ENCODE measurements around the gene CIDEB.

The CIDEB gene

DNA sequence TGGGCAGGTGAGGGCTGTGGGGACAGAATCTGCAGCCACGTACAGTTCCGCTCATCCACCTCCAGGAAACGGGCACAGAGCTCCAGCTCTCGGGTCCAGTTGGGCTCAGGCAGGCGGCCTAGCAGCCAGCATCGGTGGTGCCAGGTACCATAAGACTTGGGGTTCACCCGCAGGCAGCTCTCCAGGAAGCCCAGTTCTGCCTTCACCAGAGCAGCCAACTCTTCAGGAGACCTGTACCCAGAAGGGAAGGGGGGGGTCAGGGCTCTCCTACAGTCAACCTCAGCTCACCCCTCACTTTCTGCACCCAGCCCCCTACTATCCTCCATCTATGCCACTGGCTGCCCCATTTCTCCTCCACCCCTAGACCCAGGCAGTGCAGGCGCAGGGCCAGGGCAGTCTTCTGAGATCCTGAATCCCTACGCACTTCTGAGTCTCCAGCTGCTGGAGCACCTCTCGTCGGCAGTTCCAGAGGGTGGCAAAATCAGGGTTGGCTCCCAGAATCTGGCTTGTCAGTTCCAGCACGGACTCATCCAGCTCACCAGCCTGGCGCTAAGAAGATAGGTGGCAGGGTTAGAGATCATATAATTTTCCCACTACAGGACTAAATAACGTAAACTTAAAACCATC, 37.8 kb downstream of the CIDEB start:
- Histone ChIP-seq H2AFZ (ENCODE audit: low read depth, low read length, severe bottlenecking) (no peak overlapping the region), H4K20me1 (ENCODE audit: low read depth, low read length) (no peaks in the 10 kb centered on the region), H3K9me2 (replicated peaks; ENCODE audit: insufficient read depth, low read length) (no peaks in the 10 kb centered on the region), H3K4me2 (ENCODE audit: low read depth, low read length, poor library complexity, severe bottlenecking) (peak overlapping the region; percentile 66), H3F3A (ENCODE audit: insufficient read depth) (peaks cover 11% of the 10 kb centered on the region), H3K79me2 (ENCODE audit: insufficient read depth, low read length) (0 out of 2 replicates have a peak, but pooled peaks cover 2% of the 10 kb centered on the region), H3K36me3 (ENCODE audit: low read length) (no peaks in the 10 kb centered on the region), H3K9me3 (ENCODE audit: insufficient read depth, low read length) (no peaks in the 10 kb centered on the region), H3K4me3 (ENCODE audit: insufficient read depth, low read length, poor library complexity, severe bottlenecking) (no peak overlapping the region), H3K27ac (ENCODE audit: low read depth, low read length) (no peak overlapping the region), H3K27me3 (ENCODE audit: low read length) (no peaks in the 10 kb centered on the region), H3K9ac (ENCODE audit: low read length) (peak overlapping the region; percentile 77)
- TF ChIP-seq, protein P1, sequence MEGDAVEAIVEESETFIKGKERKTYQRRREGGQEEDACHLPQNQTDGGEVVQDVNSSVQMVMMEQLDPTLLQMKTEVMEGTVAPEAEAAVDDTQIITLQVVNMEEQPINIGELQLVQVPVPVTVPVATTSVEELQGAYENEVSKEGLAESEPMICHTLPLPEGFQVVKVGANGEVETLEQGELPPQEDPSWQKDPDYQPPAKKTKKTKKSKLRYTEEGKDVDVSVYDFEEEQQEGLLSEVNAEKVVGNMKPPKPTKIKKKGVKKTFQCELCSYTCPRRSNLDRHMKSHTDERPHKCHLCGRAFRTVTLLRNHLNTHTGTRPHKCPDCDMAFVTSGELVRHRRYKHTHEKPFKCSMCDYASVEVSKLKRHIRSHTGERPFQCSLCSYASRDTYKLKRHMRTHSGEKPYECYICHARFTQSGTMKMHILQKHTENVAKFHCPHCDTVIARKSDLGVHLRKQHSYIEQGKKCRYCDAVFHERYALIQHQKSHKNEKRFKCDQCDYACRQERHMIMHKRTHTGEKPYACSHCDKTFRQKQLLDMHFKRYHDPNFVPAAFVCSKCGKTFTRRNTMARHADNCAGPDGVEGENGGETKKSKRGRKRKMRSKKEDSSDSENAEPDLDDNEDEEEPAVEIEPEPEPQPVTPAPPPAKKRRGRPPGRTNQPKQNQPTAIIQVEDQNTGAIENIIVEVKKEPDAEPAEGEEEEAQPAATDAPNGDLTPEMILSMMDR (IDR thresholded peaks at IDR 0.05; ENCODE audit: insufficient read depth, low read length, poor library complexity, severe bottlenecking), result no peak
- no peak for TF ChIP-seq EZH2phosphoT487 (conservative IDR thresholded peaks at IDR 0.05; ENCODE audit: low read length)

DNA sequence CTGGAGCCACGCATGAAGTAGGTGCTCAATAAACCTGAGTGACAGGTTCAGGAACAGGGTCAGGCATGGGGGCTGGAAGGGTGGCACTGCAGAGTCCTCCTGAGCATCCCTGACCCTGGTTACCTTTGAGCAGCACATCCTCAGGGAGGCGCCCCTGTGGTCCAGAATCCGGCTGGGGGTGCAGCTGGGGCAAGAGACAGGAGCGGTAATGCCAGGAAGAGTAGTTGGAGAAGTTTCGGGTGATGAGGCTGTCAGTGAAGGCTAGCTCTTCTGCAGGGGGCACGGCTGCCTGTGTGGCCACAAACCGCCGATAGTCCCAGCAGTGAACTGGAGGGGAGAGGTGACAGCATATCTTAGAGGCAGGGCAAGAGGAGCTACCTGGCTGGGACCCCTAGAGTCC, 38.4 kb downstream of the CIDEB start:
- no peak overlapping the region for H3K27ac ChIP-seq (ENCODE audit: low read depth, low read length)
- no peaks in the 10 kb centered on the region for H3K9me2 ChIP-seq (replicated peaks; ENCODE audit: insufficient read depth, low read length)
- H3K79me2 ChIP-seq (ENCODE audit: insufficient read depth, low read length), result 0 out of 2 replicates have a peak, but pooled peaks cover 2% of the 10 kb centered on the region
- no peaks in the 10 kb centered on the region for H3K9me3 ChIP-seq (ENCODE audit: insufficient read depth, low read length)
- H4K20me1 ChIP-seq (ENCODE audit: low read depth, low read length), result no peaks in the 10 kb centered on the region
- peaks cover 11% of the 10 kb centered on the region for H3F3A ChIP-seq (ENCODE audit: insufficient read depth)
- no peak overlapping the region for H3K4me2 ChIP-seq (ENCODE audit: low read depth, low read length, poor library complexity, severe bottlenecking)
- H3K27me3 ChIP-seq (ENCODE audit: low read length), result no peaks in the 10 kb centered on the region
- no peak overlapping the region for H3K4me3 ChIP-seq (ENCODE audit: insufficient read depth, low read length, poor library complexity, severe bottlenecking)
- TF ChIP-seq, protein P1 (IDR thresholded peaks at IDR 0.05; ENCODE audit: insufficient read depth, low read length, poor library complexity, severe bottlenecking), result no peak
- TF ChIP-seq EZH2phosphoT487 (conservative IDR thresholded peaks at IDR 0.05; ENCODE audit: low read length), result no peak
- no peaks in the 10 kb centered on the region for H3K36me3 ChIP-seq (ENCODE audit: low read length)
- no peak overlapping the region for H2AFZ ChIP-seq (ENCODE audit: low read depth, low read length, severe bottlenecking)
- H3K9ac ChIP-seq (ENCODE audit: low read length), result no peak overlapping the region

DNA sequence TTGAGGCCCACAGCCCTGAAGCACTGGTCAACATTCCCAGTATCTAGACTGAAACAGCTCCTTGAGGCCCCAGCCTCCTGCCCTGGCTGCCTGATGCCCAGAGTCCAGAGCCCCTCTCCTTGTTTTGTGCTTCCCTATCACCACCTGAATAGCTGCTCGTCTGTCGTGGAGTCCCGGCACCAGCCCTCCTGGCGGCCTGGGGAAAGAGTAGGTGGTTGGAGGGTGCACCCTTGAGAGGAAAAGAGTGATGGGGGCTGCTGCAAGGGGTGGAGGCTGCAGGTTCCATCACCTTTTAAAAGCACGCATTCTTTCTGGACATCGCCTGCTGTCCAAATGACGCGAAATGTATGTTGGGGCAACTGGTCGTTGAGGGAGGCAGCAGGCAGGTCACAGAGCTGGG, 39.6 kb downstream of the CIDEB start:
- no peaks in the 10 kb centered on the region for H3K36me3 ChIP-seq (ENCODE audit: low read length)
- no peak overlapping the region for H3K4me2 ChIP-seq (ENCODE audit: low read depth, low read length, poor library complexity, severe bottlenecking)
- no peaks in the 10 kb centered on the region for H3K9me3 ChIP-seq (ENCODE audit: insufficient read depth, low read length)
- H4K20me1 ChIP-seq (ENCODE audit: low read depth, low read length), result no peaks in the 10 kb centered on the region
- TF ChIP-seq, protein P1 (IDR thresholded peaks at IDR 0.05; ENCODE audit: insufficient read depth, low read length, poor library complexity, severe bottlenecking), result no peak
- TF ChIP-seq EZH2phosphoT487 (conservative IDR thresholded peaks at IDR 0.05; ENCODE audit: low read length), result no peak
- H3K4me3 ChIP-seq (ENCODE audit: insufficient read depth, low read length, poor library complexity, severe bottlenecking), result no peak overlapping the region
- H3K27me3 ChIP-seq (ENCODE audit: low read length), result no peaks in the 10 kb centered on the region
- H3K9me2 ChIP-seq (replicated peaks; ENCODE audit: insufficient read depth, low read length), result no peaks in the 10 kb centered on the region
- H3F3A ChIP-seq (ENCODE audit: insufficient read depth), result peaks cover 11% of the 10 kb centered on the region
- no peak overlapping the region for H3K9ac ChIP-seq (ENCODE audit: low read length)
- H2AFZ ChIP-seq (ENCODE audit: low read depth, low read length, severe bottlenecking), result no peak overlapping the region
- H3K27ac ChIP-seq (ENCODE audit: low read depth, low read length), result no peak overlapping the region
- 0 out of 2 replicates have a peak, but pooled peaks cover 2% of the 10 kb centered on the region for H3K79me2 ChIP-seq (ENCODE audit: insufficient read depth, low read length)
